Measurements from ENCODE around the gene RPL35. TPM values are rescaled to one million over a fixed set of nuclear protein-coding genes. Genes with fewer than 3 reads are reported as not detected.

The RPL35 gene
- total RNA-seq, 1 experiment from 2014 or later = 3,564 TPM

DNA sequence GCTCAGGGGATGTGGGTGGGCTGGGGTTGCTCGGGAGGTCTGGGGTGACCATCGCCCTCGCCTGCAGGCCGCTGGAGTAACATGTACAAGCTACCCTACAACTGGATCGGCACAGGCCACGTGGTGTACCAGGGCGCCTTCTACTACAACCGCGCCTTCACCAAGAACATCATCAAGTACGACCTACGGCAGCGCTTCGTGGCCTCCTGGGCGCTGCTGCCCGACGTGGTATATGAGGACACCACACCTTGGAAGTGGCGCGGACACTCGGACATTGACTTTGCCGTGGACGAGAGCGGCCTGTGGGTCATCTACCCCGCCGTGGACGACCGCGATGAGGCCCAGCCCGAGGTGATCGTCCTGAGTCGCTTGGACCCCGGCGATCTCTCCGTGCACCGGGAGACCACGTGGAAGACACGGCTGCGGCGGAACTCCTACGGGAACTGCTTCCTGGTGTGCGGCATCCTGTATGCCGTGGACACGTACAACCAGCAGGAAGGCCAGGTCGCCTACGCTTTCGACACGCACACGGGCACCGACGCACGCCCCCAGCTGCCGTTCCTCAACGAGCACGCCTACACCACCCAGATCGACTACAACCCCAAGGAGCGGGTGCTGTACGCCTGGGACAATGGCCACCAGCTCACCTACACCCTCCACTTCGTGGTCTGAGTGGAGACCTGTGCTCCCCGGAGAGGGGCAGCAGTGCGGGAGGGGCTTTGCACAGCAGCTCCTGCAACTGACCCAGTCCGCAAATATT is 51.8 kb downstream of the RPL35 start:
- no peak overlapping the region for H3K4me3 ChIP-seq (ENCODE audit: insufficient read depth, low read depth, low read length)
- no peaks in the 10 kb centered on the region for H3K36me3 ChIP-seq (replicated peaks; ENCODE audit: control insufficient read depth, insufficient read depth, low read length)
- peak; percentile 35 for DNase-seq
- no peaks in the 10 kb centered on the region for H3K27me3 ChIP-seq (ENCODE audit: control insufficient read depth, insufficient read depth, low read length)

DNA sequence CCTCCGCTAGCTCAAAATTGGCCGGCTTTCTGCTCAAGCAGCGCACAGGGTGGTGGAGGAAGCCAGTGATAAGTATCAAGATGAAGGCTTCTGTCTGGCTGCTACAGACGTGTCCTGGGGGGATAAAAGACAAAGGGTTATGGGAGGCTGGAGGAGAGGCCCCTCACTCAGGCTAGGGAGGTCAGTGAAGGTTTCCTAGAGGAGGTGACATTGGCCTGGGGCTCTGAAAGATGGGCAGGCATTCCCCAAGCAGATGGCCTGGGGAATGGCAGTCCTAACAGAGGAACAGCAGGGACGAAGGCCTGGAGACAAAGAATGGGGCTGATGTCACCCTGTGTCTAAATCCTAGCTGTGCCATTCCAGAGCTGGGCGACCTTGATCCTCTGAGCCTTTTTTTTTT is 52.5 kb downstream of the RPL35 start:
- no peaks in the 10 kb centered on the region for H3K27me3 ChIP-seq (ENCODE audit: control insufficient read depth, insufficient read depth, low read length)
- H3K36me3 ChIP-seq (replicated peaks; ENCODE audit: control insufficient read depth, insufficient read depth, low read length) = no peaks in the 10 kb centered on the region
- no peak overlapping the region for H3K4me3 ChIP-seq (ENCODE audit: insufficient read depth, low read depth, low read length)
- peak; percentile 21 for DNase-seq

DNA sequence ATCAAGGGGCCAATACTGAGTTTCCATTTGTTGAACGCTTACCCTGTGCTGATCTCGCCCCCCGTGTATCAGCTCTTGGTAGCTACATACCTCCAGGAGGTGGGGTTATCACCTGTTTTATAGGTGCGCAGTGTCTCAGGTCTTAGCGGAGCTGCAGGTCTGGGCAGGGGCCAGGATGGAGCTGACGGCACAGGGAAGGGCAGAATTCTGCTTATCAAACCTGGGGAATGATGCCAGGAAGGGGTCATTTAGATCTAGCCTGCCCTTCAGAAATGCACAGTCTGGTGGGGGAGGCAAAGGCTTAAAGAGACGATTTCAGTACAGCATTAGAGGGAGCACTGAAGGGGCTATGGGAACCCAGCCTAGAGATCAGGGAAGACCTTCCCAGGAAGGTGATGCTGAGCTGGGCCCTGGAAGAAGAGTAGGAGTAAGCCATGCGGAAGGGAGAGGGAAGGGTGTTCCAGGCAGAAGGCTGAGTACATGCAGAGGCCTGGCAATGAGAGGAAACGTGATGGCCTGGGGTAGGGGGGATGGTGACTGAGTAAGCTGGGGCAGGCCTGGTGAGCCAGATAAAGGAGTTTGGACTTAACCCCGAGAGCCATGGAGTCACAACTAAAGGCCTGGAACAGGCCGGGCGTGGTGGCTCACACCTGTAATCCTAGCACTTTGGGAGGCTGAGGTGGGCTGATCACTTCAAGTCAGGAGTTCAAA is 53.4 kb downstream of the RPL35 start:
- Histone ChIP-seq H3K4me3 (ENCODE audit: insufficient read depth, low read depth, low read length) (no peak overlapping the region), H3K36me3 (replicated peaks; ENCODE audit: control insufficient read depth, insufficient read depth, low read length) (no peaks in the 10 kb centered on the region), H3K27me3 (ENCODE audit: control insufficient read depth, insufficient read depth, low read length) (no peaks in the 10 kb centered on the region)
- peak; percentile 30 for DNase-seq

Other genes starting within 250 kb of the RPL35 start
- gene NR6A1, start 90.6 kb downstream of the RPL35 start, total RNA-seq (2014; rRNA removed; shearing (Covaris generic)) = 91.1 and 97.7 TPM in 2 replicates
- 5.6 and 7.4 TPM in 2 replicates for gene OLFML2A, start 84.8 kb downstream of the RPL35 start, total RNA-seq (2014; rRNA removed; shearing (Covaris generic))
- gene WDR38, start 8.5 kb downstream of the RPL35 start, total RNA-seq (2014; rRNA removed; shearing (Covaris generic)) = not detected in 2 replicates
- gene ARPC5L, start 173 bp upstream of the RPL35 start, total RNA-seq (2014; rRNA removed; shearing (Covaris generic)) = 34.5 and 42.4 TPM in 2 replicates
- gene GOLGA1, start 79.1 kb upstream of the RPL35 start, total RNA-seq (2014; rRNA removed; shearing (Covaris generic)) = 3.7 and 3.9 TPM in 2 replicates